HG03342 (cell line): ENCODE measurements around the gene R3HDM2.
A peak's percentile ranks its signal among the peaks of the same experiment; 100 is the strongest.
"Not testable (repeated sequence)": the region's sequence is repeated elsewhere in the genome, so short reads cannot be mapped to it uniquely, and the experiment has no call there.

Source experiments
- ATAC-seq: cut with Tn5 transposase; IDR thresholded peaks from one replicate; pipeline ENCODE4 v1.9.1; 2021; ENCODE audit warnings: mild to moderate bottlenecking, moderate library complexity; ENCODE audit not compliant: unreplicated experiment

The R3HDM2 gene

DNA sequence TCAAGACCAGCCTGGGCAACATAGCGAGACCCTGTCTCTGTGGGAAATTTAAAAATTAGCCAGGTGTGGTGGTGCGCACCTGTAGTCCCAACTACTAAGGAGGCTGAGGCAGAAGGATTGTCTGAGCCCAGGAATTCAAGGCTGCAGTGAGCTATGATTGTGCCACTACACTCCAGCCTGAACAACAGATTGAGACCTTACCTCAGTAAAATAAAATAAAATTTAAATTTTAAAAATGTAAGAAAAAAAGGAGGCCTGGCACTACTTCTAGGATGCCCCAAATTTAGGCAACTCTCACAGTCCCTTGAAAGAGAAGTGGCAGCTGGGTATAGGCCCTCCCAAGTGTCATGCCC is 23.3 kb upstream of the R3HDM2 start:
- no peak for ATAC-seq

DNA sequence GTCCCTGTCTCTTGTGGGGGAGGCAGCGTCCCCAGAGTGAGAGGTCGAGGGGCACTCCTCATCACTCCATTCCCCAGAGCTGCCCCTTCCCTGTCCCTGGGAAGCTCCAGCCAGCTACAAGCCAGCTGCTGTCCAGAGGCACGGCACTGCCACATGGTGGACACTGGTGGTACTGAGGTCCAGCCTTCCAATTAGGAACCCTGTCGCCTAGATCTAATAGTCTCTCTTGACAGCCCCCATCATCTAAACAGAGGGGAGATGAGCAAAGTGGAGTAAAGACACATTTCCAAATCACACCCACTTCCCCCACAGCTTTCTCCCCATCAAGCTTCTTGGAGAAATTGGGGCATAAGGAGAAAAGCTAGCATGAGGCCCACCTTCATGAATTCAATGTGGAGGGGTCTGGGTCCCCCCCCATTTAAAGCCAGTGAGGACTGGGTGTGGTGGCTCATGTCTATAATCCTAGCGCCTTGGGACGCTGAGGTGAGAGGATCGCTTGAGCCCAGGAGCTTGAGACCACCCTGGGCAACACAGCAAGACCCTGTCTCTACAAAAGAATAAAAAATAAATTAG is 22.2 kb upstream of the R3HDM2 start:
- ATAC-seq: peak; percentile 50

DNA sequence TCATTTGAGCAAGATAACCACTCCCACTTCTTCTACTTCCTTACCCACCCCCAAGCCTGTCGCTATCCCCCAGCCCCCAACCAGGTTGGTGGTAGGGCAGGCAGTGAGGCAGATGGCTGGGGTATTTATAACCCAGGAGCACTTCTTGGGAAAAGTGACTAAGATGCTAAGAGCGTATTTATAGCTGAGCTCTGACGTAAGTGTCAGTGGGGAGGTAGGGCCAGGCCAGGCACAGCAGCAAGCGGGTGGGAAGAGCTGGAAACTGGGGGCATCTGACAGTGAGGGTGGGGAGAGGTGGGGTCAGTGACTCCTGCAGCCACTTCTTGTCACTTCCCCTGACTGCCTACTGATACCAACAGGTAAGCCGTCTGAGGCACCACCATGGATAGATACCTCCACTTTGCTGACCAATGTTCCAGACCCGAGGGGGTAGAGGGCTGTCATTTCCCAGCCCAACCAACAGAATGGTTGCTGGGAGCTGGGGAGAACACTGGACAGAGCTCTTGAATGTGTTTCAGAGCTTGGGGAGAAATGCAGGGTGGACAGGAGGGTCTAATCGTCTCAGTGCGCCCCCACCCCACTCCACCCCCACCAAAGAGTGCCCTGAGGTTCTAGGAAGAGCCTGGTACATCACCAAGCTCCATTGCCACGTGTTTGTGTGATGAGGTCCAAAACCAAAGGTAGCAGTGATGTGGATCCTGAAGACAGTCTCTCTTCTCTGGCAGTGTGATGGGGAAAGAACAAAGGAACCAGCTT is 21.5 kb upstream of the R3HDM2 start:
- no peak for ATAC-seq

DNA sequence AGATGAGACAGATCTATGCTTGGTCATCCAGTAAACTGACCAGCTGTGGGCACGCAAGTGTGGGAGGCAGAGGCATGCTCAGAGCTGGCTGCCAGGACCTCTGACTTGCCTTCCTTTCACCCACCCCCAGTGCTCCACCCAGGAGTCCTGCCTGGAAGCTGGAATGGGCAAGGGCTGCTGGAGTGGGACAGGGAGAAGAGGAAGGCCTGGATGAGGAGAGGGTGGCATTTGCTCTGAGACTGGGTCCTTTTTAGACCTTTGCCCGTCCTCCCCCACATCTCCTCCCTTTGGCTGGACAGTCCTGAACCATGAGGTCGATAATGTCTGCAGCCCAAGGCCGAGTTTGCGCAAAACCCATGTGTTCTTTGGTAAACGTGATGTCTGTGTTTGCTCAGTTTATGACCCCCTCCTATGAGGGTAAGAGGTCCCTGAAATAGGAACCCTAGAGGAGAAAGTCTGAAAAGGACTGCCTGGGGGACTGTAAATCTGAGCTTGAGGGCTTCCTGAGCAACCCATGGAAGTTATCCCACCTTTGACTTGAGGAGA is 20.5 kb upstream of the R3HDM2 start:
- no peak for ATAC-seq

- ATAC-seq: no peak
Observed at GRCh38 chr12:57450057-57450456, 19.2 kb upstream of the R3HDM2 start.

GRCh38 chr12:57449375-57449774 is 18.5 kb upstream of the R3HDM2 start:
- ATAC-seq: no peak

DNA sequence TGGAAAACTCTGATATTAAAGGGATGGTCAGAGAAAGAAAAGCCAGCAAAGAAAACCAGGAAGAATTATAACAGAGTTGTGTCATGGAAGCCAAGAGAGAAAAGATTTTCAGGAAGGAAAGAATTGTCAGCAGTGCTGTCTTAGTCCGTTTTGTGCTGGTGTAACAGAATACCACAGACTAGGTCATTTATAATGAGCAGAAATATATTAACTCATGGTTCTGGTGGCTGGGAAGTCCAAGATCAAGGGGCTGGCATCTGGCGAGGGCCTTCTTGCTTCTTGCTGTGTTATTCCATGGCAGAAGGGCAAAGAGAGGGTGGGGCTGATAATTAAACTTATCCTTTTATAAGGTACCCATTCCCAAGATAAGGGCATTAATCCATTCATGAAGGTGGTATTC is 17.8 kb upstream of the R3HDM2 start:
- ATAC-seq: no peak

DNA sequence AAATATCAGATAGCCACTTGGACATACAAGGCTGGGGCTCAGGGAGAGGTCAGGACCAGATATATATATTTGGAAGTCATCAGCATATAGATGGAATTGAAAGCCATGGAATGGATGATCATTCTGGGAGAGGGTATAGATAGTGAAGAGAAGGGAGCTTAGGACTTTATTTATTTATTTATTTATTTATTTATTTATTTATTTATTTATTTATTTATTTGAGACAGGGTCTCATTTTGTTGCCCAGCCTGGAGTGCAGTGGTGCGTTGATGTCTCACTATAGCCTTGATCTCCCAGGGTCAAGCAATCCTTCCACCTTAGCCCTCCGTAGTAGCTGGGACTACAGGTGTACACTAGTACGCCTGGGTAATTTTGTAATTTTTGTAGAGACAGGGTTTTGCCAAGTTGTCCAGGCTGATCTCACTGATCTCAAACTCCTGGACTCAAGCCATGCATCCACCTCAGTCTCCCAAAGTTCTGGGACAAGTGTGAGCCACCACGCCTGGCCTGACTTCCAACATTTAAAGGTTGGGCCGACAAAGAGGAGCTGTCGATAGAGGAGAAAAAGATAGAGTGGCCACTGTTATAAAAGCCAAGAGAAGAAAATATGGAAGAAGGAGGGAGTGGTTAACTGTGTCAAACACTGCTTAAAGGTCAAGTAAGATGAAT is 15.6 kb upstream of the R3HDM2 start:
- ATAC-seq: no peak

DNA sequence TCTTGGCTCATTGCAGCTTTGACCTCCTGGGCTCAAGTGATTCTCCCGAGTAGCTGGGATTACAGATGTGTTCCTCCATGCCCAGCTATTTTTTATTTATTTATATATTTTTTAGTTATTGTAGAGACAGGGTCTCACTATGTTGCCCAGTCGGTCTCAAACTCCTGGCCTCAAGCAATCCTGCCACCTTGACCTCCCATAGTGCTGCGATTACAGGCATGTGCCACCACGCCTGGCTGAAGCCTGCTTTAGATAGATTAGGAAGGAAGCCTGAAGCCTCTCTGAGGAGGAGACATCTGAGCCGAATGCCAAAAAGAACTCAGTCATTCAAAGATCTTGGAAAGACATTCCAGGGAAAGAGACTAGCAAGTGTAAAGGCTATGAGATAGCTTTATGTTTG is 13.9 kb upstream of the R3HDM2 start:
- ATAC-seq: no peak

GRCh38 chr12:57444337-57444736 is 13.5 kb upstream of the R3HDM2 start:
- not testable (repeated sequence) for ATAC-seq

DNA sequence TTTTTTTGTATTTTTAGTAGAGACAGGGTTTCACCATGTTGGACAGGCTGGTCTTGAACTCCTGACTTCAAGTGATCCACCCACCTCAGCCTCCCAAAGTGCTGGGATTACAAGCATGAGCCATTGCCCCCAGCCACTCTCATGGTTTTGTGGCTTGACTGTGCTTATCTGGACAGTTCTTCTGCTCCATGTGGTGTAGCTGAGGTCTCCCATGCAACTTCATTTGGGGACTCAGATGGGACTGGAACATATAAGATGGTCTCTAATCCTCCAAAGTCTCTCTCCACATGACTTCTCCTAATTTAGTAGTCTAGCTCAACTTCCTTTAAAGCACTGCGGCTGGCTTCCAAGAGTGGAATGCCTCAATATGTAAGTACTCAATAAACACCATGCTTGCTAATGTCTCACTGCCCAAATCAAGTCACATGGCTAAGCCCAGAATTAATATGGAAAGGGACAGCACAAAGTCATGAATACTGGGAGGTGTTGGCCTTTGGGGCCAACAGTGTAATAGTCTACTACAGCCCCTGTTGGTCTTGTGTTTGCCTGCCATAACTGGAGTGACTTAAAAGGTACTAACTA is 11.1 kb upstream of the R3HDM2 start:
- no peak for ATAC-seq

- not testable (repeated sequence) for ATAC-seq
Observed at GRCh38 chr12:57441393-57441792, 10.6 kb upstream of the R3HDM2 start.

DNA sequence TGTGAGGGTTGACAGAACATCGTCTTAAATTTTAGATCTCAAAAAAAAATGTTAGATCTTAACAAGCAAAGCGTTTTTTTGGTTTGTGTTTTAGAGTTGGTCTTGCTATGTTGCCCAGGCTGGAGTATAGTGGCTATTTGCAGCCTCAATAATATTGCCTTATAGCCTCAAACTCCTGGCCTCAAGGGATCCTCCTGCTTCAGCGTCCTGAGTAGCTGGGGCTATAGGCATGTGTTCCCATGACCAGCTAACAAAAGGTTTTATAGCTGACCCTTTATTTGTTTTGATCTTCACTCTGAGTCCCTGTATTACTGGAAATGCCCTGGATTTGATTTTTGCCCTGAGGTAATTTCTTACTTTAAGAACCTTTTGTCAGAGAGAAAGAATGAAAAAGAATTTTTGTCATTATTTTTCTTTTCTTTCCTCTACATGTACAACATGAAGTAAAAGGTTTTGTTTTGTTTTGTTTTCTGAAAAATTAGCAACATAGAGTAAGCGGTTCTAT is 9.0 kb upstream of the R3HDM2 start:
- ATAC-seq: no peak

DNA sequence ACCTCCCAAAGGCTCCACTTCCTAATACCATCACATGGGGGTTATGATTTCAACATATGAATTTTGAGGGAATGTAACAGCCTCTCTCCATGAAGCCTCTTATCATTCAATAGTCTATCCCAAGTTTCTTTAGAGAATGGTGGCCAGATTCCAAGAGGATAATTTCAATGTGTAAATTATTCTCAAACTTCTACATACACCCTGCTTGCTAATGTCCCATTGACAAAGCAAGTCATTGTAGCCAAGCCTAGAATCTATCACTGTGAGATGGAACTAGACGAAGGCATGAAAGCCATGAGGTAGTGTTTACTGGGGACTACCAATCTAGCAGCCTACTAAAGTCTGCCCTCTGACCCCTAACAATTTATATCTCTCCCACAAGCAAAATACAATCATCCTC is 7.6 kb upstream of the R3HDM2 start:
- no peak for ATAC-seq

DNA sequence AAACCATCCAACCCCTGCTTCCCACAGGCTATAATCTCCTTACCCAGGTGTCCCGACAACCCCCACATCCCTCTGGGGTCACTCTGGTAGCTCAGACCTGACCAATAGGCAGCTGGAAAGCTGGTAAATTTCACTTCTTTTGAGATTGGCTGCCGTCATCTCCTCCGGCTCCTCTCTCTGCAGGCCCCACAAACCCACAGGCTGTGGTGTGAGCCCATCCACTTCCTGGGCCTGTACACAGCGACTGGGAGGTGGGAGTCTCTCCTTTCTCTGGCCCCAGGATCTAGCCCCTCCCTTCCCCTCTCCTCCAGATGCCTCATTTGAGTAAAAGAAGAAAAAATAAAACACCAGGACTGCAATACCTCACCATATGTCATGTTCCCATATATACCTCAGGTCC is 4.5 kb upstream of the R3HDM2 start:
- no peak for ATAC-seq

- ATAC-seq: no peak
Observed at GRCh38 chr12:57434517-57435223, 3.8 kb upstream of the R3HDM2 start, which contains the start of gene INHBC. Gene INHBC (plus strand): TSS chr12:57434784. CDS start chr12:57434887, 103 bp downstream.

GRCh38 chr12:57433370-57433769 is 2.5 kb upstream of the R3HDM2 start:
- no peak for ATAC-seq

DNA sequence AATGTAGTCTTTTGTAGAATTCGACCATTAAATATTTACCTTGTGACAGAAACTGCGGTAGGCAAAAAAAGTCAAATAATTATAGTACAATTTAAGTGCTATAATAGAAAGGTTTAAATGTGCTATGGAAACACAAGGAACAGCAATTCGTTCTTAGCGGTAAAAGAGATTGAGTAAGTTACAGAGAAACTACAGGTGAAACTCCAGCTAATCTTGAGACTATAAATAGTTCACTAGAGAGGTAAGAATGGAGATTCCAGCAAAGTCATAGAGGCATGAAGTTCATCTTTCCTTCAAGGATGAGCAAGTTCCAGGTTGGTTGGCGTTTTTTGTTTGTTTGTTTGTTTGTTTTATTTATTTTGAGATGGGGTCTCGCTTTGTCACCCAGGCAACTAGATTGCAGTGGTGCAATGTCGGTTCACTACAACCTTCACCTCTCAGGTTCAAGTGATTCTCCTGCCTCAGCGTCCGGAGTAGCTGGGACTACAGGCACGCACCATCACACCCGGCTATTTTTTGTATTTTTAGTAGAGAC is 878 bp upstream of the R3HDM2 start:
- no peak for ATAC-seq

- peak; percentile 53 for ATAC-seq
Observed at GRCh38 chr12:57430112-57430930, 522 bp downstream of the R3HDM2 start.
